Urinary bladder (tissue), 4 donors: ENCODE measurements around the gene ZNF667. TPM values are rescaled to one million over a fixed set of nuclear protein-coding genes. Genes with fewer than 3 reads are reported as not detected.

Source experiments
- DNase-seq: peaks from one replicate; pipeline ENCODE4 v3.0.0-alpha.2; 2015; ENCODE audit errors: extremely low spot score
- H3K27ac ChIP-seq: one replicate; pipeline ENCODE4 v1.5.1; 2013; ENCODE audit warnings: low read depth, mild to moderate bottlenecking, moderate library complexity
- H3K36me3 ChIP-seq: one replicate; pipeline ENCODE4 v1.6.1; 2013; ENCODE audit warnings: mild to moderate bottlenecking, moderate library complexity; ENCODE audit not compliant: insufficient read depth
- H3K4me1 ChIP-seq: one replicate; pipeline ENCODE4 v1.6.1; 2013; ENCODE audit warnings: mild to moderate bottlenecking, moderate library complexity; ENCODE audit not compliant: insufficient read depth
- H3K4me3 ChIP-seq: one replicate; pipeline ENCODE4 v1.5.1; 2013; ENCODE audit warnings: low read depth, low read length
- WGBS: extraction: QIAGEN DNeasy Blood & Tissue Kit; methylation state at CpG from one replicate; pipeline ENCODE4 v1.1.7; 2013; 5-methylcytosine and 5-hydroxymethylcytosine counted together
- polyA plus RNA-seq: library from polyadenylated mRNA; stranded (reverse); fragments of 200-250 nt; gene quantifications from one replicate; pipeline ENCODE4 v1.2.3, GENCODE V29; 2013
- total RNA-seq: library from RNA; depleted of rRNA; stranded (reverse); fragments of >200 nt; gene quantifications from one replicate; pipeline ENCODE4 v1.2.3, GENCODE V29; 2014
- donor health status: healthy with polysubstance abuse.
- donor health status: healthy.

ZNF667 gene
- 14.6 TPM for total RNA-seq
- 3.5 TPM for polyA plus RNA-seq

- under 1% methylated on average over 69 of the region's 69 CpGs for WGBS
- Histone ChIP-seq H3K4me1 (no peaks in the 10 kb centered on the region), H3K36me3 (peaks cover 2% of the 10 kb centered on the region), H3K27ac (peak within 1 kb of the TSS; percentile 44), H3K4me3 (peak within 1 kb of the TSS; percentile 67)
- peak; percentile 31 for DNase-seq
Measured at GRCh38 chr19:56476651-56477428, at the start of gene ZNF667. Gene ZNF667, minus strand, starts transcription at chr19:56477345. Its CDS starts 14,975 bp downstream, at chr19:56462370.

- Histone ChIP-seq H3K36me3 (peaks cover 8% of the 10 kb centered on the region), H3K27ac (no peak overlapping the region), H3K4me1 (no peaks in the 10 kb centered on the region), H3K4me3 (no peak overlapping the region)
- 85% methylated on average over 4 of the region's 4 CpGs for WGBS
- no peak for DNase-seq
Measured at GRCh38 chr19:56525214-56525860, 48.2 kb upstream of the ZNF667 start.

GRCh38 chr19:56508290-56508778 lies 31.2 kb upstream of the ZNF667 start:
- H3K4me3 ChIP-seq: peak overlapping the region; percentile 59
- H3K4me1 ChIP-seq: no peaks in the 10 kb centered on the region
- DNase-seq: no peak
- H3K27ac ChIP-seq: peak overlapping the region; percentile 96
- H3K36me3 ChIP-seq: peaks cover 2% of the 10 kb centered on the region
- WGBS: 3% methylated on average over 17 of the region's 17 CpGs

- H3K4me3 ChIP-seq: peak within 1 kb of the TSS; percentile 59
- WGBS: under 1% methylated on average over 74 of the region's 74 CpGs
- peak; percentile 97 for DNase-seq
- no peaks in the 10 kb centered on the region for H3K4me1 ChIP-seq
- peaks cover 2% of the 10 kb centered on the region for H3K36me3 ChIP-seq
- H3K27ac ChIP-seq: peak within 1 kb of the TSS; percentile 96
Measured at GRCh38 chr19:56507446-56508289, 30.5 kb upstream of the ZNF667 start, which contains the start of gene ZNF471. Gene ZNF471, plus strand, starts transcription at chr19:56507855. Its CDS starts 3,717 bp downstream, at chr19:56511572.

GRCh38 chr19:56504581-56504980 lies 27.4 kb upstream of the ZNF667 start:
- DNase-seq: no peak
- WGBS: 88% methylated on average over 2 of the region's 2 CpGs
- no peak overlapping the region for H3K4me3 ChIP-seq
- H3K4me1 ChIP-seq: no peaks in the 10 kb centered on the region
- H3K36me3 ChIP-seq: no peaks in the 10 kb centered on the region
- no peak overlapping the region for H3K27ac ChIP-seq

GRCh38 chr19:56491399-56491798 lies 14.3 kb upstream of the ZNF667 start:
- Histone ChIP-seq H3K4me3 (no peak overlapping the region), H3K36me3 (peaks cover 5% of the 10 kb centered on the region), H3K27ac (no peak overlapping the region), H3K4me1 (no peaks in the 10 kb centered on the region)
- 70% methylated on average over 3 of the region's 3 CpGs for WGBS
- DNase-seq: no peak

- peak overlapping the region; percentile 67 for H3K4me3 ChIP-seq
- no peaks in the 10 kb centered on the region for H3K4me1 ChIP-seq
- WGBS: under 1% methylated on average over 80 of the region's 80 CpGs
- peak; percentile 89 for DNase-seq
- peaks cover 2% of the 10 kb centered on the region for H3K36me3 ChIP-seq
- H3K27ac ChIP-seq: peak overlapping the region; percentile 44
Measured at GRCh38 chr19:56477429-56478338, 539 bp upstream of the ZNF667 start.

- no peak overlapping the region for H3K4me3 ChIP-seq
- no peak overlapping the region for H3K27ac ChIP-seq
- no peaks in the 10 kb centered on the region for H3K4me1 ChIP-seq
- no peak for DNase-seq
- WGBS: 79% methylated on average over 10 of the region's 10 CpGs
- H3K36me3 ChIP-seq: peaks cover 5% of the 10 kb centered on the region
Measured at GRCh38 chr19:56476093-56476492, 1.1 kb downstream of the ZNF667 start.

GRCh38 chr19:56474308-56474707 lies 2.8 kb downstream of the ZNF667 start:
- no peak for DNase-seq
- Histone ChIP-seq H3K4me3 (no peak overlapping the region), H3K27ac (no peak overlapping the region), H3K4me1 (no peaks in the 10 kb centered on the region), H3K36me3 (peaks cover 3% of the 10 kb centered on the region)
- WGBS: 66% methylated on average over 3 of the region's 3 CpGs

- Histone ChIP-seq H3K4me1 (no peaks in the 10 kb centered on the region), H3K27ac (no peak overlapping the region), H3K36me3 (peaks cover 1% of the 10 kb centered on the region), H3K4me3 (no peak overlapping the region)
- WGBS: 97% methylated on average over 8 of the region's 8 CpGs
- no peak for DNase-seq
Measured at GRCh38 chr19:56441206-56441792, 35.8 kb downstream of the ZNF667 start.

- no peak for DNase-seq
- peaks cover 2% of the 10 kb centered on the region for H3K36me3 ChIP-seq
- no peak overlapping the region for H3K4me3 ChIP-seq
Measured at GRCh38 chr19:56423985-56424353, 53.2 kb downstream of the ZNF667 start.

GRCh38 chr19:56423276-56423984 lies 53.7 kb downstream of the ZNF667 start:
- Histone ChIP-seq H3K4me3 (no peak overlapping the region), H3K36me3 (peaks cover 2% of the 10 kb centered on the region)
- 94% methylated on average over 5 of the region's 5 CpGs for WGBS

More at GRCh38 chr19:56423985-56424353, 53.2 kb downstream of the ZNF667 start:
- Histone ChIP-seq H3K4me1 (no peaks in the 10 kb centered on the region), H3K27ac (no peak overlapping the region)
- WGBS: 89% methylated on average over 1 of the region's 1 CpG

More at GRCh38 chr19:56423276-56423984, 53.7 kb downstream of the ZNF667 start:
- Histone ChIP-seq H3K27ac (no peak overlapping the region), H3K4me1 (no peaks in the 10 kb centered on the region)
- no peak for DNase-seq
